B cell (primary cell): ENCODE results near the gene MPPE1. TPM values are rescaled to one million over a fixed set of nuclear protein-coding genes. Genes with fewer than 3 reads are reported as not detected.

Experiments
- ATAC-seq: fragments of 200-7000 bp; cut with Tn5 transposase; one replicate; pipeline ENCODE4 v1.10.0; 2021; ENCODE audit warnings: low read depth, mild to moderate bottlenecking, moderate number of reproducible peaks, moderate library complexity
- CTCF ChIA-PET: fragments of 350-600 bp; sonication (Branson Sonifier 250); formaldehyde crosslinking; loops from one replicate; lab custom pipeline; 2021; ENCODE audit warnings: antibody characterized with exemption, inconsistent platforms; lab: Charles Lee
- POLR2A ChIA-PET: fragments of 350-600 bp; sonication (Branson Sonifier 250); formaldehyde crosslinking; loops from one replicate; lab custom pipeline; 2021; ENCODE audit warnings: antibody characterized with exemption; lab: Charles Lee
- DNase-seq: peaks from one replicate; pipeline ENCODE4 v3.0.0; 2013
- H2AFZ ChIP-seq: 2 replicates; pipeline ENCODE4 v1.6.1; 2012; ENCODE audit warnings: mild to moderate bottlenecking, low read depth, low read length; ENCODE audit not compliant: insufficient read depth, poor library complexity, severe bottlenecking
- H3K27ac ChIP-seq, 2 donors: 1 replicate in 1 of 2; 2 replicates in 1 of 2; pipeline ENCODE4 v1.5.1; 2012 to 2013; ENCODE audit warnings: low read length in 2 of 2, mild to moderate bottlenecking in 2 of 2, moderate library complexity in 1 of 2
- H3K27me3 ChIP-seq, 4 experiments: fragments of 200-600 bp in 1 of 4; sonication (generic) in 1 of 4; replicated peaks in 1 of 4; 1 replicate in 2 of 4; 2 replicates in 2 of 4; pipeline versions ENCODE4 v1.6.1 to v1.7.0; 2013 to 2016; ENCODE audit warnings: low read length in 3 of 4, mild to moderate bottlenecking in 2 of 4, mixed read lengths in 1 of 4, moderate library complexity in 1 of 4; ENCODE audit not compliant: insufficient read depth in 4 of 4, control insufficient read depth in 3 of 4; ENCODE audit errors: control extremely low read depth in 1 of 4
- H3K36me3 ChIP-seq, 2 experiments: replicated peaks in 1 of 2; 1 replicate in 1 of 2; 2 replicates in 1 of 2; pipeline versions ENCODE4 v1.6.1 to v1.7.1; 2013; ENCODE audit warnings: low read length in 1 of 2; ENCODE audit not compliant: insufficient read depth in 2 of 2, control insufficient read depth in 1 of 2; ENCODE audit errors: control extremely low read depth in 1 of 2, extremely low read depth in 1 of 2
- H3K4me1 ChIP-seq, 2 donors: fragments of 200-600 bp in 1 of 2; sonication (generic) in 1 of 2; 1 replicate in 1 of 2; 2 replicates in 1 of 2; pipeline versions ENCODE4 v1.5.1 to v1.6.1; 2013 to 2017; ENCODE audit warnings: low read length in 2 of 2; ENCODE audit not compliant: control insufficient read depth in 2 of 2, insufficient read depth in 2 of 2
- H3K4me2 ChIP-seq: replicated peaks from 2 replicates; pipeline ENCODE3; 2012; ENCODE audit warnings: mild to moderate bottlenecking, low read depth, low read length; ENCODE audit not compliant: poor library complexity, severe bottlenecking
- H3K4me3 ChIP-seq, 5 experiments: fragments of 200-600 bp in 1 of 5; sonication (generic) in 1 of 5; 1 replicate in 3 of 5; 2 replicates in 2 of 5; pipeline versions ENCODE4 v1.5.1 to v1.7.0; 2011 to 2016; ENCODE audit warnings: low read length in 4 of 5, mild to moderate bottlenecking in 4 of 5, low read depth in 2 of 5, control low read depth in 1 of 5, moderate library complexity in 1 of 5; ENCODE audit not compliant: insufficient read depth in 1 of 5; ENCODE audit errors: control extremely low read depth in 1 of 5, extremely low read depth in 1 of 5
- H3K79me2 ChIP-seq: fragments of 200-600 bp; sonication (generic); one replicate; pipeline ENCODE4 v1.6.0; 2016; ENCODE audit warnings: low read length; ENCODE audit not compliant: control insufficient read depth, insufficient read depth
- H3K9ac ChIP-seq: fragments of 200-600 bp; sonication (generic); 2 replicates; pipeline ENCODE4 v1.6.1; 2017; ENCODE audit warnings: mild to moderate bottlenecking, low read length, moderate library complexity
- H3K9me3 ChIP-seq, 3 donors: one replicate each; pipeline versions ENCODE4 v1.6.1 to v1.7.1; 2013; ENCODE audit warnings: low read length in 2 of 3; ENCODE audit not compliant: control insufficient read depth in 2 of 3, insufficient read depth in 1 of 3; ENCODE audit errors: control extremely low read depth in 1 of 3
- H4K20me1 ChIP-seq: 2 replicates; pipeline ENCODE4 v1.6.0; 2012; ENCODE audit warnings: mild to moderate bottlenecking, low read length; ENCODE audit not compliant: insufficient read depth, control insufficient read depth, poor library complexity, severe bottlenecking
- H3K27ac Mint-ChIP-seq: one replicate; pipeline ENCODE4 v1.8.0; 2021; ENCODE audit warnings: mixed read lengths
- H3K27me3 Mint-ChIP-seq: one replicate; pipeline ENCODE4 v1.8.0; 2021; ENCODE audit warnings: mixed read lengths
- H3K4me1 Mint-ChIP-seq: one replicate; pipeline ENCODE4 v1.8.0; 2021; ENCODE audit warnings: mixed read lengths
- H3K4me3 Mint-ChIP-seq: one replicate; pipeline ENCODE4 v1.8.0; 2021; ENCODE audit warnings: mixed read lengths
- H3K9me3 Mint-ChIP-seq: one replicate; pipeline ENCODE4 v1.8.0; 2022; ENCODE audit warnings: mixed read lengths; ENCODE audit not compliant: insufficient read depth
- EZH2 ChIP-seq: IDR thresholded peaks from 2 replicates; pipeline ENCODE4 v1.6.1; 2012; ENCODE audit warnings: borderline replicate concordance, low read depth, mild to moderate bottlenecking, moderate library complexity, low read length; ENCODE audit not compliant: insufficient read depth, poor library complexity, severe bottlenecking
- WGBS: methylation state at CpG from one replicate; pipeline ENCODE4 v1.1.5; 2013; ENCODE audit warnings: missing lambda C conversion rate; ENCODE audit not compliant: insufficient coverage; 5-methylcytosine and 5-hydroxymethylcytosine counted together
- intact Hi-C: fragments of 100-400 bp; cut with micrococcal nuclease; formaldehyde crosslinking; loops from one replicate; pipeline ENCODE4 v1.10.0; 2022
- polyA plus RNA-seq: library from polyadenylated mRNA; depleted of rRNA; stranded (reverse); fragments of >200 nt; gene quantifications from 2 replicates; pipeline ENCODE4 v1.2.3, GENCODE V29; 2012
- total RNA-seq, 2 donors: library from RNA; stranded (reverse); fragments of 120-200 nt in 1 of 2; gene quantifications; 1 replicate in 1 of 2; 2 replicates in 1 of 2; pipeline versions ENCODE4 v1.2.3 to v1.2.4, GENCODE V29; 2013 to 2022
- TF ChIP-seq, protein P1 (sequence below): fragments of 200-600 bp; IDR thresholded peaks from one replicate; pipeline ENCODE4 v1.8.0; 2022; ENCODE audit warnings: antibody characterized with exemption, mild to moderate bottlenecking

MPPE1 gene
- total and polyA plus RNA-seq, 2 donors (not counting 1 experiment from before 2014, with no cell fraction given), result 51.1 to 57.5 TPM

DNA sequence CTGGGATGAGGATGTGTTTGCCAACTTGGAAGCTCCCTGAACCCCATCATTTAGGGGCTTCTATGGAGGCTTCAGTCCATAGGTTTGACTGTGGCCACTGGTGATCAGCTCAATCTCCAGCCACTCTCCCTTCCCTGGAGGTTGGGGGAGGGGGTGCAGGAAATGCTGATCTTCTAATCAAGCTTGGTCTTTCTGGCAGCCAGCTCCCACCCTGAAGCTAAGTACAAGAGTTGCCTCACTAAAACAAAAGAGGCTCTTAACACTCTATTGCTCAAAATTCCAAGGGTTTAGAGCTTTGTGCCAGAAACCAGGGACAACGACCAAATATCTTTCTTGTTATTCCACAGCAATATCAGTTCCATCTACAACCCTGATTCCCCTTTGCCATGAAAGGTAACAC, 19.4 kb upstream of the MPPE1 start:
- no peaks in the 10 kb centered on the region for H3K27me3 ChIP-seq
- H3K9me3 ChIP-seq, result no peaks in the 10 kb centered on the region
- H3K9ac ChIP-seq, result no peak overlapping the region
- no peaks in the 10 kb centered on the region for H4K20me1 ChIP-seq
- Mint-ChIP-seq H3K27me3 (peaks cover 2% of the 10 kb centered on the region), H3K4me3 (no peak overlapping the region), H3K27ac (no peak overlapping the region), H3K4me1 (no peaks in the 10 kb centered on the region), H3K9me3 (no peaks in the 10 kb centered on the region)
- H3K79me2 ChIP-seq, result no peaks in the 10 kb centered on the region
- ChIA-PET POLR2A (no interaction called here), CTCF (interaction anchor here (0.9 to 2.0 kb wide), 4 partner anchors 10 to 194 kb away, joined by 4 to 18 read pairs (median 4); no protein-coding TSS in a partner anchor)
- no peak for TF ChIP-seq EZH2
- TF ChIP-seq, protein P1, sequence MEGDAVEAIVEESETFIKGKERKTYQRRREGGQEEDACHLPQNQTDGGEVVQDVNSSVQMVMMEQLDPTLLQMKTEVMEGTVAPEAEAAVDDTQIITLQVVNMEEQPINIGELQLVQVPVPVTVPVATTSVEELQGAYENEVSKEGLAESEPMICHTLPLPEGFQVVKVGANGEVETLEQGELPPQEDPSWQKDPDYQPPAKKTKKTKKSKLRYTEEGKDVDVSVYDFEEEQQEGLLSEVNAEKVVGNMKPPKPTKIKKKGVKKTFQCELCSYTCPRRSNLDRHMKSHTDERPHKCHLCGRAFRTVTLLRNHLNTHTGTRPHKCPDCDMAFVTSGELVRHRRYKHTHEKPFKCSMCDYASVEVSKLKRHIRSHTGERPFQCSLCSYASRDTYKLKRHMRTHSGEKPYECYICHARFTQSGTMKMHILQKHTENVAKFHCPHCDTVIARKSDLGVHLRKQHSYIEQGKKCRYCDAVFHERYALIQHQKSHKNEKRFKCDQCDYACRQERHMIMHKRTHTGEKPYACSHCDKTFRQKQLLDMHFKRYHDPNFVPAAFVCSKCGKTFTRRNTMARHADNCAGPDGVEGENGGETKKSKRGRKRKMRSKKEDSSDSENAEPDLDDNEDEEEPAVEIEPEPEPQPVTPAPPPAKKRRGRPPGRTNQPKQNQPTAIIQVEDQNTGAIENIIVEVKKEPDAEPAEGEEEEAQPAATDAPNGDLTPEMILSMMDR, result no peak
- no peak overlapping the region for H2AFZ ChIP-seq
- DNase-seq, result no peak
- no peaks in the 10 kb centered on the region for H3K4me1 ChIP-seq
- WGBS, result 0% methylated on average over 1 of the region's 1 CpG
- no peaks in the 10 kb centered on the region for H3K36me3 ChIP-seq
- no peak overlapping the region for H3K4me3 ChIP-seq
- no peak overlapping the region for H3K4me2 ChIP-seq
- H3K27ac ChIP-seq, result no peak overlapping the region
- no peak for ATAC-seq
- intact Hi-C loops, result no loop called here

DNA sequence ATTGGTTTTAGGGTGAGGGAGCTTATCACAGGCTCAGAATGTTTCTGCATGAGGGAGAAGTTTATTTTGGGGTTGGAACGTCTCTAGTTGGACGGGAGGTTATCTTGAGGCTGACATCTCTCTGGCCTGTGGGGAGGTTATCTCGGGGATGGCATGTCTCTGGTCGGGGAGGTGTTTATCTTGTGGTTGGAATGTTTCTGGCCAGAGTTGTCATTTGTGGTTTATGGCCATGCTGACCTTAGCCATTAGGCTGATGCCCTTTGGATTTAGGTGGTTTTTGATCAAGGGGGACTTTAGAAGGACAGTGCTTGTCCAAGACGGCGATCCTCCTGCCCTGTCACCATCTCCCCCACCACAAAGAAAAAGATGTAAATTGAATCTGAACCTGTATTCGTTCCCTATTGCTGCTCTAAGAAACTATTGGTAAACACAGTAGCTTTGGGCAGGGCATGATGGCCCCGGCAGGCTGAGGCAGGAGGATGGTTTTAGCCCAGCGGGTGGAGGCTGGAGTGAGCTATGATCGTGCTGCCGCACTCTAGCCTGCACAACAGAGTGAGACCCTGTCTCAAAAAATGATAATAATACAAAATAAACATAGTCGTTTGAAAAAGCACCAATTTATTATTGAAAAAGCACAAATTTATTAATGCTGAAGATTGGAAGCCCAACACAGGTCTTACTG, 17.8 kb upstream of the MPPE1 start:
- H3K9me3 Mint-ChIP-seq, result no peaks in the 10 kb centered on the region
- H3K4me1 ChIP-seq, result no peaks in the 10 kb centered on the region
- H3K4me2 ChIP-seq, result no peak overlapping the region
- no peaks in the 10 kb centered on the region for H3K27me3 Mint-ChIP-seq
- WGBS, result 86% methylated on average over 4 of the region's 12 CpGs
- no peak overlapping the region for H3K4me3 ChIP-seq
- peaks cover 2% of the 10 kb centered on the region for H3K4me1 Mint-ChIP-seq
- no peak overlapping the region for H3K27ac ChIP-seq
- no peak overlapping the region for H3K4me3 Mint-ChIP-seq
- H3K79me2 ChIP-seq, result no peaks in the 10 kb centered on the region
- POLR2A ChIA-PET, result no interaction called here
- H3K27ac Mint-ChIP-seq, result no peak overlapping the region
- no peak for TF ChIP-seq EZH2
- TF ChIP-seq, protein P1, result no peak
- DNase-seq (no peak), ATAC-seq (no peak)
- no peaks in the 10 kb centered on the region for H3K27me3 ChIP-seq
- intact Hi-C loops, result no loop called here
- H3K9ac ChIP-seq, result no peak overlapping the region
- CTCF ChIA-PET, result interaction anchor here (0.6 to 1.0 kb wide), 3 partner anchors 12 to 69 kb away, joined by 4 to 8 read pairs (median 4); no protein-coding TSS in a partner anchor
- no peaks in the 10 kb centered on the region for H3K36me3 ChIP-seq
- no peak overlapping the region for H2AFZ ChIP-seq
- H4K20me1 ChIP-seq, result no peaks in the 10 kb centered on the region
- no peaks in the 10 kb centered on the region for H3K9me3 ChIP-seq
